Measurements from ENCODE around the gene SH3BP2. TPM values are rescaled to one million over a fixed set of nuclear protein-coding genes. Genes with fewer than 3 reads are reported as not detected.

Gene SH3BP2
- polyA plus RNA-seq, 1 of the 3 experiments (the other 2 are of a cell fraction): 25.2 TPM

DNA sequence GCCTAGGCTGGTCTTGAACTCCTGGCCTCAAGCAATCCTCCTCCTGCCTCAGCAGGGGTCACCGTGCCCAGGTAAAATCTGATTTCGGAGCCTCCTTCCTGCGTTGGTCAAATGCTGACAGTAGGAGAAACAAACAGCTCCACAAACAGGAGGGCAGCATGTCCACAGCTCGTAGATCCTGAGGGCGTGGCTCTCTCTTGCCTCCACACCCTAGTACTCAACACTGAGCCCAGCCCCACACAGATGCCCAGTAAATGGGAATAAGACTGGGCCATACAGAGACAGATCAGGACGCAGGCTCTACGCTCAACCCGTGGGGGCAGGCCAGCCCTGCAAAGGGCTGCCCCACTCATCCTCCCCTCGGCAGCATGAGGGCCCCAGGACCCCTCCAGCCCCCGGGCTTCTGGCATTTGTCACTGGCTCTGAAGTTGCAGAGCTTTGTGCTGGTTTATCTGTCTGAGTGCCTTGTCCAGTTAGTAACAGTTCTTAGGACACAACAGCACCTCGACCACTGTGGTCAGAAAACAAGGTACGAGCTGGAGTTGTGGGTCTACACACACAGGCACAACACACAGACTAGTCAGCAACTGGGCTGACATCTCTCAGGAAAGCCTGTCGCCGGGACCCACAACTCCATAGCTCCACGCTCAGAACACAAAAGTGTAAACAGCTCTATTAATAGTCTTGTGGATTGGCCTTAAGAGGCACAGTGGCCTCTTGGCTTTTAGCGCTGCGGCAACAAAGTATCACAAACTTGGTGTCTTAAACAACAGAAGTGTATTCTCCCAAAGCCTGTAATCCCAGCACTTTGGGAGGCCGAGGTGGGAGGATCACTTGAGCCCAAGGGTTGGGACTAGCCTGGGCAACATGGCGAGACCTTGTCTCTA is 41.9 kb upstream of the SH3BP2 start:
- peaks cover 4% of the 10 kb centered on the region for H3F3A ChIP-seq (replicated peaks; ENCODE audit: insufficient read depth)
- CTCF ChIA-PET: interaction anchor here (0.7 to 1.6 kb wide), 2 partner anchors 205 to 1929 kb away, joined by 3 to 4 read pairs; no protein-coding TSS in a partner anchor
- no peak overlapping the region for H3K4me3 ChIP-seq (ENCODE audit: low read depth in 2 of 2, low read length in 1 of 2)
- DNase-seq: no peak
- no peak overlapping the region for H2AFZ ChIP-seq (ENCODE audit: low read depth)
- H3K9me2 ChIP-seq: no peaks in the 10 kb centered on the region
- no peaks in the 10 kb centered on the region for H3K27me3 ChIP-seq (ENCODE audit: insufficient read depth)
- no peak overlapping the region; a peak in 1 of 4 replicates for H3K27ac ChIP-seq (ENCODE audit: low read depth in 2 of 2, low read length in 1 of 2)
- H3K79me2 ChIP-seq (ENCODE audit: insufficient read depth): peaks cover 74% of the 10 kb centered on the region
- H3K9me3 ChIP-seq: no peaks in the 10 kb centered on the region
- POLR2A ChIA-PET: no interaction called here
- no peak overlapping the region for H3K4me2 ChIP-seq
- H3K4me1 ChIP-seq (ENCODE audit: control insufficient read depth in 1 of 2, insufficient read depth in 2 of 2, low read depth in 1 of 2, low read length in 1 of 2): peaks cover 4 to 7% of the 10 kb centered on the region in 2 experiments; a peak in 2 of 4 replicates
- 86% methylated on average over 13 of the region's 19 CpGs for WGBS (ENCODE audit: low lambda C conversion rate)
- 0 out of 2 replicates have a peak, but pooled peaks cover 9% of the 10 kb centered on the region for H4K20me1 ChIP-seq (ENCODE audit: insufficient read depth)
- TF ChIP-seq TAF1 (IDR thresholded peaks at IDR 0.05; ENCODE audit: borderline replicate concordance, low read depth, low read length): no peak
- TF ChIP-seq ELF1 (IDR thresholded peaks at IDR 0.05): no peak
- no peak for TF ChIP-seq CTCF (IDR thresholded peaks at IDR 0.05)
- TF ChIP-seq, protein P1, sequence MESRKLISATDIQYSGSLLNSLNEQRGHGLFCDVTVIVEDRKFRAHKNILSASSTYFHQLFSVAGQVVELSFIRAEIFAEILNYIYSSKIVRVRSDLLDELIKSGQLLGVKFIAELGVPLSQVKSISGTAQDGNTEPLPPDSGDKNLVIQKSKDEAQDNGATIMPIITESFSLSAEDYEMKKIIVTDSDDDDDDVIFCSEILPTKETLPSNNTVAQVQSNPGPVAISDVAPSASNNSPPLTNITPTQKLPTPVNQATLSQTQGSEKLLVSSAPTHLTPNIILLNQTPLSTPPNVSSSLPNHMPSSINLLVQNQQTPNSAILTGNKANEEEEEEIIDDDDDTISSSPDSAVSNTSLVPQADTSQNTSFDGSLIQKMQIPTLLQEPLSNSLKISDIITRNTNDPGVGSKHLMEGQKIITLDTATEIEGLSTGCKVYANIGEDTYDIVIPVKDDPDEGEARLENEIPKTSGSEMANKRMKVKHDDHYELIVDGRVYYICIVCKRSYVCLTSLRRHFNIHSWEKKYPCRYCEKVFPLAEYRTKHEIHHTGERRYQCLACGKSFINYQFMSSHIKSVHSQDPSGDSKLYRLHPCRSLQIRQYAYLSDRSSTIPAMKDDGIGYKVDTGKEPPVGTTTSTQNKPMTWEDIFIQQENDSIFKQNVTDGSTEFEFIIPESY (IDR thresholded peaks at IDR 0.05; ENCODE audit: borderline replicate concordance, low read depth): no peak
- TF ChIP-seq RCOR1 (IDR thresholded peaks at IDR 0.05; ENCODE audit: low read length): no peak
- TF ChIP-seq POLR2AphosphoS5 (IDR thresholded peaks at IDR 0.05; ENCODE audit: low read depth, low read length): no peak
- TF ChIP-seq GABPA (IDR thresholded peaks at IDR 0.05; ENCODE audit: low read depth): no peak
- TF ChIP-seq JUND (IDR thresholded peaks at IDR 0.05): no peak
- TF ChIP-seq GATA2 (CRISPR knock-in tag; IDR thresholded peaks at IDR 0.05): no peak
- TF ChIP-seq MXI1 (IDR thresholded peaks at IDR 0.05; ENCODE audit: low read depth, low read length): no peak
- TF ChIP-seq, protein P2, sequence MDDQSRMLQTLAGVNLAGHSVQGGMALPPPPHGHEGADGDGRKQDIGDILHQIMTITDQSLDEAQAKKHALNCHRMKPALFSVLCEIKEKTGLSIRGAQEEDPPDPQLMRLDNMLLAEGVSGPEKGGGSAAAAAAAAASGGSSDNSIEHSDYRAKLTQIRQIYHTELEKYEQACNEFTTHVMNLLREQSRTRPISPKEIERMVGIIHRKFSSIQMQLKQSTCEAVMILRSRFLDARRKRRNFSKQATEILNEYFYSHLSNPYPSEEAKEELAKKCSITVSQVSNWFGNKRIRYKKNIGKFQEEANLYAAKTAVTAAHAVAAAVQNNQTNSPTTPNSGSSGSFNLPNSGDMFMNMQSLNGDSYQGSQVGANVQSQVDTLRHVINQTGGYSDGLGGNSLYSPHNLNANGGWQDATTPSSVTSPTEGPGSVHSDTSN (IDR thresholded peaks at IDR 0.05): no peak
- no peak for TF ChIP-seq SIN3A (IDR thresholded peaks at IDR 0.05; ENCODE audit: borderline replicate concordance, low read depth, low read length)
- TF ChIP-seq RAD21 (IDR thresholded peaks at IDR 0.05; ENCODE audit: low read length): no peak
- TF ChIP-seq USF2 (IDR thresholded peaks at IDR 0.05; ENCODE audit: borderline replicate concordance, low read depth, low read length): no peak
- TF ChIP-seq TCF12 (IDR thresholded peaks at IDR 0.05): no peak
- TF ChIP-seq FOSL2 (IDR thresholded peaks at IDR 0.05; ENCODE audit: borderline replicate concordance, low read depth): no peak
- TF ChIP-seq CHD2 (IDR thresholded peaks at IDR 0.05; ENCODE audit: low read length, partially characterized antibody): no peak
- no peak overlapping the region for H3K9ac ChIP-seq
- peaks cover 0 to 17% of the 10 kb centered on the region in 2 experiments for H3K36me3 ChIP-seq (replicated peaks in 1 of 2; ENCODE audit: control insufficient read depth in 1 of 2, insufficient read depth in 2 of 2, low read length in 1 of 2)

Data from SK-N-SH (cell line).